ENCODE data around the gene PFDN6.
"Not testable (repeated sequence)": the region's sequence is repeated elsewhere in the genome, so short reads cannot be mapped to it uniquely, and the experiment has no call there.

Gene PFDN6

DNA sequence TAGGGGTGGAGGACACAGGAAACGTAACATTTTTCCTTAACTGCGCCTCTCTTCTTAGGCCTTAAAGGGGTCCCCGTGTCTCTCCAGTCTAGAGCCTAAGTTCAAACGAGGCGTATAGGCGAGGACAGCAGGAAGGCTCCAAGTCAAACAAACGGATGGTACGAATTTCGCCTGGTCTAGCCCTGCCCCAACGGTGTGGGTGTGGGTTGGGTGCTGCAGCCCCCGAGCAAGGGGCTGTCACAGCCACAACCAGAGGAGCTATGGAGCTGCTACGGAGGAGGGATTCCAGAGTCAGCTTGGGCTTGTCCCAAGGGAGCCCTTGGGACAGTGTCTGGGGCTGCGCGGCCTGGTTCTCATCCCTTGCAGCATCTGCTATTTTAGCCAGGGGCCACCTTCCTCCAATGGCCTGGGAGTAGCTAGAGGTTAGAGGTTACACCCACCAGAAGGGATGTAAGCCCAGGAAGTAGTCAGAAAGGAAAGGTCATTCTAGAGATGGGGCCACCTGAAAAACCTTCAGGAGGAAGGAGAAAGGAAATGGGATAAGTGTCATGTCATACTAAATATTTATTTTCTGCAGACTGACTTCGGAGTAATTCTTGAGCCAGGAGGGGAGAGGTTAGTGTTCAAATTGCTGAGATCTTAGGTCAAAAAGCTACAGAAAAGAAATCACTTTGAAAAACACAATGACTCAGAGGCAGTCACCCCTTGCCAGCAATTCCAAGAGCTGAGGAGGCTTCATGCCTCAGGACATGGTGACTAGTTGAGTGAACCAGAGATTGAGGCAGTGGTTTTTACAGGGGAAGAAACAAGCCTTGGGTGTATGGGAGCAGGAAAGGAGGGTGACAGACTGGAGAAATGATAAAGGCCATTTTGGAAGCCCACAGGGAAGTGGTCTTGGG is 39.4 kb upstream of the PFDN6 start:
- TF ChIP-seq, protein P1, sequence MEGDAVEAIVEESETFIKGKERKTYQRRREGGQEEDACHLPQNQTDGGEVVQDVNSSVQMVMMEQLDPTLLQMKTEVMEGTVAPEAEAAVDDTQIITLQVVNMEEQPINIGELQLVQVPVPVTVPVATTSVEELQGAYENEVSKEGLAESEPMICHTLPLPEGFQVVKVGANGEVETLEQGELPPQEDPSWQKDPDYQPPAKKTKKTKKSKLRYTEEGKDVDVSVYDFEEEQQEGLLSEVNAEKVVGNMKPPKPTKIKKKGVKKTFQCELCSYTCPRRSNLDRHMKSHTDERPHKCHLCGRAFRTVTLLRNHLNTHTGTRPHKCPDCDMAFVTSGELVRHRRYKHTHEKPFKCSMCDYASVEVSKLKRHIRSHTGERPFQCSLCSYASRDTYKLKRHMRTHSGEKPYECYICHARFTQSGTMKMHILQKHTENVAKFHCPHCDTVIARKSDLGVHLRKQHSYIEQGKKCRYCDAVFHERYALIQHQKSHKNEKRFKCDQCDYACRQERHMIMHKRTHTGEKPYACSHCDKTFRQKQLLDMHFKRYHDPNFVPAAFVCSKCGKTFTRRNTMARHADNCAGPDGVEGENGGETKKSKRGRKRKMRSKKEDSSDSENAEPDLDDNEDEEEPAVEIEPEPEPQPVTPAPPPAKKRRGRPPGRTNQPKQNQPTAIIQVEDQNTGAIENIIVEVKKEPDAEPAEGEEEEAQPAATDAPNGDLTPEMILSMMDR (conservative IDR thresholded peaks at IDR 0.05; ENCODE audit: control insufficient read depth, insufficient read depth, low read depth, low read length) = no peak
- H3K4me3 ChIP-seq (ENCODE audit: control insufficient read depth, low read depth, low read length) = peak overlapping the region; percentile 71
- peak; percentile 93 for DNase-seq (ENCODE audit: low read depth)

DNA sequence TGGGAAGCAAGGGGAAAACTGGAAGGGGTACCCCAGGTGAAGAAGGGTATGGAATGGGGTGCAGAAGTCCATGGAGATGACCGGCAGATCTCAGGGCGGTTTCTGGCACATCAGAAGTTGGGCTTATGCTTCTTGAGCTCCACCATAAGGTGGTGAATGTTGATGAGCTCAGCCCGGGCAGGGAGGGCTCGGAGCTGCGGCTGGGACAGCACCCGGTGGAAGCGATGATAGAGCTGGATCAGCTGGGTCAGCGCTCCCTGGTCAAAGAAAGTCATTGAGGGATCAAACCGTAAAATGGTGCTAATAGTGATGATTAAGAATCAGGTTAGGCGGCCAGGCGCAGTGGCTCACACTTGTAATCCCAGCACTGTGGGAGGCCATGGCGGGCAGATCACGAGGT is 38.7 kb upstream of the PFDN6 start:
- TF ChIP-seq, protein P1 (conservative IDR thresholded peaks at IDR 0.05; ENCODE audit: control insufficient read depth, insufficient read depth, low read depth, low read length) = no peak
- no peak overlapping the region for H3K4me3 ChIP-seq (ENCODE audit: control insufficient read depth, low read depth, low read length)
- no peak for DNase-seq (ENCODE audit: low read depth)

DNA sequence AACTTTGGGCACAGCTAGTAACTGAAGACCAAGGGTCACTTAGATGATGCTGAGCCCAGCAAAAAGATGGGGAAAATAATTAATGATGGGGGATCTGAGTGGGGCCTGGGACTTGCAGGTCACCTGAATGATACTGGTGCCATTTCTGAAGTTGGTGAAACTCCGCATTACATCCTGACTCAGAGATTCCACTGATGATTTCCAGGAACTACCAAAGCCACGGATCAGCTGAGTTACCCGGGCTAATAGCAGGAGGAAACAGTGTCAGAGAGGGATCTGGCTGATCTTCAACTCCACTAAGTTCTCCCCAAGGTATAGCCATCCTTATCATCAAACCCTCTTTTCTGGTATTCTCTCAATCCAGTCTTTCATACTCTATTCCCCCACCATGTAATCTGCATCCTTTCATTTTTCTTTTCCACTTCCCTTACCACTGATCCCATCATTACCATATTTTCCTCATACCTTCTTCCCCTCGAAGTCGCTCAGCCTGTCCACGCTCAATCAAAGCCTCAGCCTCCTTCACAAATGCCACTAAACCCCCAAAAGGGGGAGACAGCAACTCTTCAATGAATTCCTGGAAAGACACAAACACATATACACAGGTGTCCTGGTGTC is 37.9 kb upstream of the PFDN6 start:
- TF ChIP-seq, protein P1 (conservative IDR thresholded peaks at IDR 0.05; ENCODE audit: control insufficient read depth, insufficient read depth, low read depth, low read length) = no peak
- DNase-seq (ENCODE audit: low read depth) = peak; percentile 40
- no peak overlapping the region for H3K4me3 ChIP-seq (ENCODE audit: control insufficient read depth, low read depth, low read length)

DNA sequence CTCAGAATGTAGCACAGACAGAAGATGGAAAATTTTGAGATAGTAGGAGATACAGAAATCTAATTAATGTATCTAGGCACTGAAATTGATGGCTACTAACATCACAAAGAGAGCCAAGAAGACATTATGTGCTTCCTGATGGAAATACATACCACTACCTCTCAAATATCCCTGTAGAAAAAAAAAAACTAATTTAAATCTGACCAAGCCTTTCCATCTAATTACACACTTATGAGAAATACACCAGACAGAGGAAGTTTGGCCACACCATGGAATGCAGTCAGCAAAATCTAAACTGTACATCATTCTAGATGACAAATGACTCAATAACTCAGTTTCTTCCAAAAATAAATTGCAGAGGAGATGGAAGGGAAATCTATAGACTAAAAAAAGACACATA is 36.6 kb upstream of the PFDN6 start:
- DNase-seq (ENCODE audit: low read depth) = peak; percentile 48
- TF ChIP-seq, protein P1 (conservative IDR thresholded peaks at IDR 0.05; ENCODE audit: control insufficient read depth, insufficient read depth, low read depth, low read length) = no peak
- no peak overlapping the region for H3K4me3 ChIP-seq (ENCODE audit: control insufficient read depth, low read depth, low read length)

DNA sequence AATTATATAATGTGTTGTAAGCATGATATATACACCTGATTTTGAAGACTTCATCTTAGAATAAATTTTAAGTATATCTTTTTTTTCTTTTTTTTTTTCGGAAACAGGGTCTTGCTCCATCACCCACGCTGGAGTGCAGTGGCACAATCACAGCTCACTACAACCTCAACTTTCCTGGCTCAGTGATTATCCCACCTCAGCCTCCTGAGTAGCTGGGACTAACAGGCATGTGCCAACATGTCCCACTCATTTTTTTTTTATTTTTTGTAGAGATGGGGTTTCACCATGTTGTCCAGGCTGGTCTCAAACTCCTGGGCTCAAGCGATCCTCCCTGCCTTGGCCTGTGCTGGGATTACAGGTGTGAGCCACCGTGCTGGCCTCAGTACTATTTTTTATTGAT is 34.8 kb upstream of the PFDN6 start:
- no peak overlapping the region for H3K4me3 ChIP-seq (ENCODE audit: control insufficient read depth, low read depth, low read length)
- DNase-seq (ENCODE audit: low read depth) = no peak
- TF ChIP-seq, protein P1 (conservative IDR thresholded peaks at IDR 0.05; ENCODE audit: control insufficient read depth, insufficient read depth, low read depth, low read length) = no peak

DNA sequence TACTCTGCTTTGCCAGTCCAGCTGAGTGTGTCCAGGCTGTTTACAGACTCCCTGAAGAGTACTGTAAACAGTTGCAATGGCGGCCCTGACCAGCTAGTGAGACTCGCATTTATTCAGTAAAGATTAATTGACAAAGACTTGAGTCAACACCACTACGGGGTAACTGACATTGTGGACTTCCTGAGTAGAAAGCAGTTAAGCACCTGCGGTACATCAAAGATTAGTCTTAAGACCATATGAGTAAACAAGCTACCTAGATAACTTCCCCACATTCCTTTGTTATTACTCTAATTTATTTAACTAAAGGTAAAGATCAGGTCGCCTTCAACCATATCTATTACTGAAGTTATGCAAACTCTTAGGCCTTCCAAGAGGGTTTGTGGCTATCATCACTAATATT is 30.4 kb upstream of the PFDN6 start:
- DNase-seq (ENCODE audit: low read depth) = no peak
- no peak overlapping the region for H3K4me3 ChIP-seq (ENCODE audit: control insufficient read depth, low read depth, low read length)
- TF ChIP-seq, protein P1 (conservative IDR thresholded peaks at IDR 0.05; ENCODE audit: control insufficient read depth, insufficient read depth, low read depth, low read length) = no peak

DNA sequence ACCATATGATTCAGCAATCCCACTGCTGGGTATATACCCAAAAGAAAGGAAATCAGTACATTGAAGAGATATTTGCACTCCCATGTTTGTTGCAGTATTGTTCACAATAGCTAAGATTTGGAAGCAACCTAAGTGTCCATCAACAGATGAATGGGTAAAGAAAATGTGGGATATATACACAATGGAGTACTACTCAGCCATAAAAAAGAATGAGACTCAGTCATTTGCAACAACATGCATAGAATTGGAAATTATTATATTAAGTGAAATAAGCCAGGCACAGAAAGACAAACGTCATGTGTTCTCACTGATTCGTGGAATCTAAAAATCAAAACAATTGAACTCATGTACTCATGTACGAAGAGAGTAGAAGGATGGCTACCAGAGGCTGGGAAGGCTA is 26.9 kb upstream of the PFDN6 start:
- DNase-seq (ENCODE audit: low read depth); H3K4me3 ChIP-seq (ENCODE audit: control insufficient read depth, low read depth, low read length): not testable (repeated sequence)
